A673 (cell line): Measurements from ENCODE around the gene EXOC2. TPM values are rescaled to one million over a fixed set of nuclear protein-coding genes. Genes with fewer than 3 reads are reported as not detected.

Experiments
- BruUV-seq: library from RNA; stranded (reverse); fragments of 400-500 nt; replicated peaks from 2 replicates; lab custom pipeline; 2021; lab: Mats Ljungman, UMichigan
- CTCF ChIA-PET: fragments of 300-600 bp; sonication (Branson Sonifier 250); formaldehyde crosslinking; loops from one replicate; lab custom pipeline; 2022; ENCODE audit warnings: antibody characterized with exemption; lab: Charles Lee
- POLR2A ChIA-PET: fragments of 300-600 bp; sonication (Branson Sonifier 250); formaldehyde crosslinking; loops from one replicate; lab custom pipeline; 2022; ENCODE audit warnings: antibody characterized with exemption; ENCODE audit not compliant: low non-redundant PET; lab: Charles Lee
- DNase-seq: peaks from one replicate; pipeline ENCODE4 v3.0.0-alpha.2; 2015; ENCODE audit warnings: low spot score
- H3K27ac ChIP-seq: fragments of 200-600 bp; sonication (generic); 2 replicates; pipeline ENCODE4 v1.5.1; 2016; ENCODE audit warnings: mixed run types, low read depth, mild to moderate bottlenecking, mixed read lengths, antibody characterized with exemption, low read length; ENCODE audit not compliant: poor library complexity, severe bottlenecking
- H3K27me3 ChIP-seq: fragments of 200-600 bp; sonication (generic); replicated peaks from 2 replicates; pipeline ENCODE4 v1.6.1; 2017; ENCODE audit warnings: mixed run types, low read depth, mild to moderate bottlenecking, mixed read lengths, antibody characterized with exemption, low read length; ENCODE audit not compliant: insufficient read depth, poor library complexity
- H3K36me3 ChIP-seq: fragments of 200-600 bp; sonication (generic); 2 replicates; pipeline ENCODE4 v1.6.1; 2016; ENCODE audit warnings: mixed run types, mild to moderate bottlenecking, mixed read lengths, antibody characterized with exemption, low read length; ENCODE audit not compliant: insufficient read depth, poor library complexity, severe bottlenecking
- H3K4me1 ChIP-seq: fragments of 200-600 bp; sonication (generic); 2 replicates; pipeline ENCODE4 v1.6.1; 2017; ENCODE audit warnings: mixed run types, mild to moderate bottlenecking, mixed read lengths, antibody characterized with exemption, low read length; ENCODE audit not compliant: insufficient read depth, poor library complexity, severe bottlenecking
- H3K4me3 ChIP-seq: fragments of 200-600 bp; sonication (generic); 2 replicates; pipeline ENCODE4 v1.5.1; 2016; ENCODE audit warnings: low read depth, mixed run types, mild to moderate bottlenecking, mixed read lengths, low read length; ENCODE audit not compliant: poor library complexity, severe bottlenecking
- H3K9me3 ChIP-seq: fragments of 200-600 bp; sonication (generic); 2 replicates; pipeline ENCODE4 v1.6.1; 2016; ENCODE audit warnings: mixed run types, low read depth, mild to moderate bottlenecking, mixed read lengths, antibody characterized with exemption, low read length; ENCODE audit not compliant: poor library complexity, severe bottlenecking
- EZH2 ChIP-seq: fragments of 200-600 bp; sonication (generic); IDR thresholded peaks from 2 replicates; pipeline ENCODE4 v1.6.1; 2017; ENCODE audit warnings: borderline replicate concordance, low read depth, mild to moderate bottlenecking, mixed read lengths, antibody characterized with exemption, low read length; ENCODE audit not compliant: poor library complexity, severe bottlenecking
- intact Hi-C: fragments of 100-400 bp; cut with micrococcal nuclease; formaldehyde crosslinking; loops from one replicate; pipeline ENCODE4 v1.10.0; 2022; ENCODE audit not compliant: unreplicated experiment
- total RNA-seq: library from RNA; stranded (reverse); gene quantifications from 2 replicates; pipeline ENCODE4 v1.2.3, GENCODE V29; 2021
- TF ChIP-seq, protein P1 (sequence below): fragments of 300-800, 200-600 bp; sonication (generic); conservative IDR thresholded peaks from 2 replicates; pipeline ENCODE4 v1.5.1; 2017; ENCODE audit warnings: low read depth, mild to moderate bottlenecking, antibody characterized with exemption, low read length, moderate library complexity, mixed read lengths

The EXOC2 gene
- total RNA-seq, 1 experiment from 2014 or later = 22.4 TPM

DNA sequence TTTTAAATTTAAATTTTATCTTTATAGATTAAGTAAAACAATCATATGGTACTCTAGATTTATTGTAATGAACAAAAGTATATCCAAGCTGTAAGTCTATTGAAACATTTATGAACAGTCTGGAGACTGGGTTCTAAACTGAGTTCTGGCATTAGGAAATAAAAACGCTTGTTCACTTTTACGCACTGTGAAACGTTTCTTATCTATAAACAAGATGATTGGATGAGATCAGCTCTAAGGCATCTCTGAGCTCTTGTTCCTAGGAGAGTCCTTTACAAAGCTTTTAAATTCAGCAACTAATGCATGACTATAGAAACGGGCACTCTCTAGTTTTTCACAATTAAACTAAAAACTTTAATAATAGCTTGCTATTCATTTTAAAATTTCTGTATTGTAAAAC lies 42.8 kb downstream of the EXOC2 start:
- TF ChIP-seq EZH2 = no peak
- TF ChIP-seq, protein P1, sequence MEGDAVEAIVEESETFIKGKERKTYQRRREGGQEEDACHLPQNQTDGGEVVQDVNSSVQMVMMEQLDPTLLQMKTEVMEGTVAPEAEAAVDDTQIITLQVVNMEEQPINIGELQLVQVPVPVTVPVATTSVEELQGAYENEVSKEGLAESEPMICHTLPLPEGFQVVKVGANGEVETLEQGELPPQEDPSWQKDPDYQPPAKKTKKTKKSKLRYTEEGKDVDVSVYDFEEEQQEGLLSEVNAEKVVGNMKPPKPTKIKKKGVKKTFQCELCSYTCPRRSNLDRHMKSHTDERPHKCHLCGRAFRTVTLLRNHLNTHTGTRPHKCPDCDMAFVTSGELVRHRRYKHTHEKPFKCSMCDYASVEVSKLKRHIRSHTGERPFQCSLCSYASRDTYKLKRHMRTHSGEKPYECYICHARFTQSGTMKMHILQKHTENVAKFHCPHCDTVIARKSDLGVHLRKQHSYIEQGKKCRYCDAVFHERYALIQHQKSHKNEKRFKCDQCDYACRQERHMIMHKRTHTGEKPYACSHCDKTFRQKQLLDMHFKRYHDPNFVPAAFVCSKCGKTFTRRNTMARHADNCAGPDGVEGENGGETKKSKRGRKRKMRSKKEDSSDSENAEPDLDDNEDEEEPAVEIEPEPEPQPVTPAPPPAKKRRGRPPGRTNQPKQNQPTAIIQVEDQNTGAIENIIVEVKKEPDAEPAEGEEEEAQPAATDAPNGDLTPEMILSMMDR = no peak
- Histone ChIP-seq H3K36me3 (no peaks in the 10 kb centered on the region), H3K9me3 (no peaks in the 10 kb centered on the region), H3K27ac (no peak overlapping the region), H3K4me3 (no peak overlapping the region), H3K4me1 (no peaks in the 10 kb centered on the region), H3K27me3 (no peaks in the 10 kb centered on the region)
- no TSS peak for BruUV-seq
- DNase-seq = no peak
- intact Hi-C loops = no loop called here
- POLR2A ChIA-PET = no interaction called here
- CTCF ChIA-PET = no interaction called here

DNA sequence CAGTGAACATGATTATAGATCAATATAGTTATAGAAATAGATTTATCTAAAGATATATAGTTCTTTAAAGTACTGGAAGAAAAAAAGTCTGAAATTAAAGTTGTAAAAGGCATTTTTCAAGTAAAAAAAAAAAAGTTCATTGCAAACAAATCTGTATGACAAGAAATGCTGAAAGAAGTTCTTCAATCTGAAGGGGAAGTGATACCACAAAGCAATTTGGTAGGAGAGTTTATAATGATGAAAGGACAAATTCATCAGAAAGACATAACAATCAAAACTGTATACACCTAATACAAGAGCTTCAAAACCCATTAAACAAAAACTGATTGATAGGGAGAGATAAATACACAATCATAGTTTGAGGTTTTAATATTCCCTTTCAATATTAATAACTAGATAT lies 50.1 kb downstream of the EXOC2 start:
- H3K36me3 ChIP-seq = no peaks in the 10 kb centered on the region
- H3K4me1 ChIP-seq = no peaks in the 10 kb centered on the region
- no peak overlapping the region for H3K4me3 ChIP-seq
- TF ChIP-seq, protein P1 = no peak
- TF ChIP-seq EZH2 = no peak
- ChIA-PET CTCF (no interaction called here), POLR2A (no interaction called here)
- no TSS peak for BruUV-seq
- H3K9me3 ChIP-seq = no peaks in the 10 kb centered on the region
- no peaks in the 10 kb centered on the region for H3K27me3 ChIP-seq
- DNase-seq = no peak
- no peak overlapping the region for H3K27ac ChIP-seq
- intact Hi-C loops = no loop called here

DNA sequence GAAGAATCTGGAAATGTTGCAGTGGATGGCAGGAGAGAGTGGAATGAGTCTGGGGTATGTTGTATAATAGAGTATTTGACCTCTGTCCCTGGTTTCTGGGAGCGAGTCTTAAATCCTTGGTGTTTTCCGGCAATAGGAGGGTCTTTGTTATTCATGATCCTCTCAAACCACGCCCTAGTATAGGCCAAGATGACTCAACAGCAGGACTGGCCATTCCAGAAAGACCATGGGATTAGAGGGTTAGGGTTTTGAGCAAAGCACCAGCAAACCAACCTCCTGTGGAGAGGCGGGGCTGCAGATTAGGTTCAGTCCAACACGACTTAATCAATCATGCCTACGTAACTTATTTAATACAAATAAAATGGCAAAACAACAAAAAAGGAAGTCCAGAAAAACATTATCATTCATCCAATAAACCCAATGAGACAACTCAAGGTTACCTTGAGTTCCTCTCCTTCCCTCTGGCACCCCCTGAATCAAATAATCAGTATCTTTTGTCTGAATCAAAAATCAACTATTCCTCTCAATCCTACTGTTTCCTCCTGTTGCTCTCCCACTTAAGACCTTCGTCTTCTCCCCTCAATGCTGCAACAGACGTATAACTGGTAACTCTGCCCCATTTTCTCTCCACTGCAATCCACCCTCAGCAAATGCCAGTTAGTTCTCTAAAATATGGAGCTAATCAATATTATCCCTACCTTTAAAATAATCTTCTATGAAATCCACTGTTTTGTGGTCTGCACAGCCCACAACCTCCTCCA lies 51.5 kb downstream of the EXOC2 start:
- Histone ChIP-seq H3K36me3 (no peaks in the 10 kb centered on the region), H3K4me1 (no peaks in the 10 kb centered on the region), H3K27ac (no peak overlapping the region), H3K9me3 (no peaks in the 10 kb centered on the region), H3K4me3 (no peak overlapping the region), H3K27me3 (no peaks in the 10 kb centered on the region)
- ChIA-PET CTCF (no interaction called here), POLR2A (no interaction called here)
- intact Hi-C loops = no loop called here
- no peak for DNase-seq
- TF ChIP-seq, protein P1 = no peak
- TF ChIP-seq EZH2 = no peak
- no TSS peak for BruUV-seq
